ENCODE measurements around the gene PHKG2.
A peak's percentile ranks its signal among the peaks of the same experiment; 100 is the strongest.
"Not testable (repeated sequence)": the region's sequence is repeated elsewhere in the genome, so short reads cannot be mapped to it uniquely, and the experiment has no call there.

The PHKG2 gene
- 29.6 reads per million, percentile 56 among the genes with 10 or more reads in this experiment for total RNA-seq

DNA sequence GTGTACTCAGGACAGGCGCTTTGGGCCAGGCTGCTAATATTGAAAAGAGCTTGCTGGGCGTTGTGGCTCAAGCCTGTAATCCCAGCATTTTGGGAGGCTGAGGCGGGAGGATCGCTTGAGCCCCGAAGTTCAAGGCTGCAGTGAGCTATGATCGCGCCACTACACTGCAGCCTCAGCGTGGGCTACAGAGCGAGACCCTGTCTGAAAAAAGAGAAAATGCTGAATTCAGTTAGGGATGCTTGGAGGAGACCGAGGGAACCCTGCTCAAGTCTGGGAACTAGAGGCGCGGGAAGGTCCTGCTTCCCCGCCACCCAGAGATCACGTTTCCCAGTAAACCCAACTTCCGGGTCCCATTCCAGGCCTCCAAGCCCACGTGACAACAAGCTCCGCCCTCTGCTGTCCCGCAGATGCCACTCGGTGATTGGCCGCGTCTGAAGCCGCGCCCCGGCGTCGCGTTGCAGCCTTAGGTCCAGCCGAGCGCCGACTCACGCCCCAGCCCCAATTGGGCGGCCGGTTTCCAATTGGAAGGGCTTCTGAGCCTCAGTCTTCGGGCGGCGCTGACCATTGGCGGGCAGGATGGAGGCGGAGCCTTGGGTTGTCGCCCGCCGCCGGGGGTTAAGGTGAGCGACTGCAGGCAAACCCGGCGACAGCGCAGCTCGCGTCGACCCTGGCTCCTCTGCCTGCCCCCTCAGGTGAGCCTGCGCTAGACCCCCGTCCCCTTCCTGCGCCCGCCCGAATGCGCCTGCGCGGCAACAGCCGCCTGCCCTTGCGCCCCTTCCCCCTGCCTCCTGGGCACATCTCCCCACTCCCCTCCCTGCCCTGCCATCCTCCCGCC is at the start of gene PHKG2:
Gene PHKG2 (plus strand): TSS at position 627 of the 835 bp plus-strand sequence. CDS start 396 bp downstream, outside the sequence.
- DNase-seq = peak; percentile 95

DNA sequence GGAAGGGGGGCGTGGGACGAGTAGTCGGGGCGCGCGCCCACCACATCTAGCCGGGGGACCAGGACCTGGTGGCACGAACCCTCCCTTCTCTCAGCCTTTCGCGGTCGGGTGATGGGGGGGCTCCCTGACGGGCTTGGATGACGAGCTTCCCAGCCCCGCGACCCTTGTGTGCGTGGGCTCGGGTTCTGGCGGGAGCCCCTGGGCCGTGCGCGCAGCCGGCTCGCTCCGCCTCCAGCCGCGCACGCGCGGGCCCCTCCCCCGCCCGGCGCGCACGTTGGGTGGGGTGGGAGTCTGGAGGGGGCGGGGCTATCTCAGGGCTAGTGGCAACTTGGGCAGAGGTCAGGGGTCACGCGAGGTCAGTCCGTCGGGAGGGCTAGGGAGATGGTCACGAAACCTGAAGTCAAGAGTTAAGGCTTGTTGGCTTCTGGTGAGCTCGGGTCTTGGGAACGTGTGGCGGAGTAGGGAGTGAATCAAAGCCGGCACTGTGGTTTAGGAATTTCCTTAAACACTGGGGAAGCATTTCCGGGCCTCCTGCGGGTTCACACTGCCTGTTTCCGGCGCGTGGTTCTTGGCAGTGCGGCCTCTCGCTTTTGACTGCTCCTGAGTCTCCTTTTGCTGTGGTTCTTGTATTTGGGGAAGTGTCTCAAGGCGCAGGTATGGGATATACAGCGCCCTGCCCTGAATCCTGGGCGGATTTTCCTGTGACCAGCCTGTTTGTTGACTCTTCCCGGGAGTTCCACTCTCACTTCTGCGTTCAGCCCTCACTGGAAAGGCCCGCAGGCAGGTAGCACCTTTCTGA is 49.2 kb upstream of the PHKG2 start, which contains the start of gene SRCAP:
Gene SRCAP (plus strand): TSS at position 356 of the 799 bp plus-strand sequence. CDS start 1,654 bp downstream, outside the sequence.
- peak; percentile 65 for DNase-seq

GRCh38 chr16:30699615-30700099 is 48.6 kb upstream of the PHKG2 start:
- DNase-seq = no peak

GRCh38 chr16:30700491-30700890 is 47.7 kb upstream of the PHKG2 start:
- DNase-seq = no peak

DNA sequence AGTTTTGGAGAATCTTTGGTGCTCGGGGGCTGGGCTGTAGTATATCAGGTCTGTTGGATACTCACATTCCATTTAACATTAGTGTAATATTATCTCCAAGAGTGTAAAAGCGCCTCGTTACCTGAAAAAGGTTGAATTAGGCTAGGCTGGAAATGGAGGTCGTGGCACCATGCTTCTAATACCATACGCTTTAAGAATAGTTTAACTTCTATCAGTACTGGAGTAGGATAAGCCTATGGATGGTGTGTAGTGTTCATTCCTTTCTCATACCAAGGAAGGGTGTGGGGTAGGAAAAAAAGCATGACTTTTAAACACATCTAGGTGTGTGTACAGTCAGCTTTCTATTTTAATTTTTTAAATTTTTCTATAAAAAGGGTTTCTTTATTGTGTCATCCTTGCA is 47.3 kb upstream of the PHKG2 start:
- DNase-seq = no peak

- not testable (repeated sequence) for DNase-seq
Observed at GRCh38 chr16:30703071-30703470, 45.2 kb upstream of the PHKG2 start.

DNA sequence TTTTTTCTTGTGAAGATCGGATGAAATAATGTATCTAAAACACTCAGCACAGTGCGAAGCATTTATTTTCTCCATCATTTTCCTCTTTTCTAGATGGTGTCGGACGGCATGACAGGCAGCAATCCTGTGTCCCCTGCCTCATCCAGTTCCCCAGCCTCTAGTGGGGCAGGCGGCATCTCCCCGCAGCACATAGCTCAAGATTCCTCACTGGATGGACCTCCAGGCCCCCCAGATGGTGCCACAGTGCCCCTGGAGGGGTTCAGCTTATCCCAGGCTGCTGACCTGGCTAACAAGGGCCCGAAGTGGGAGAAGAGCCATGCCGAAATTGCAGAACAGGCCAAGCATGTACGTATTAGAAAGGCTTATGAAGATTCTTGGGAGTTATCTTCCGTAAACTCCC is 44.3 kb upstream of the PHKG2 start:
- no peak for DNase-seq

GRCh38 chr16:30706046-30706445 is 42.2 kb upstream of the PHKG2 start:
- DNase-seq = no peak

DNA sequence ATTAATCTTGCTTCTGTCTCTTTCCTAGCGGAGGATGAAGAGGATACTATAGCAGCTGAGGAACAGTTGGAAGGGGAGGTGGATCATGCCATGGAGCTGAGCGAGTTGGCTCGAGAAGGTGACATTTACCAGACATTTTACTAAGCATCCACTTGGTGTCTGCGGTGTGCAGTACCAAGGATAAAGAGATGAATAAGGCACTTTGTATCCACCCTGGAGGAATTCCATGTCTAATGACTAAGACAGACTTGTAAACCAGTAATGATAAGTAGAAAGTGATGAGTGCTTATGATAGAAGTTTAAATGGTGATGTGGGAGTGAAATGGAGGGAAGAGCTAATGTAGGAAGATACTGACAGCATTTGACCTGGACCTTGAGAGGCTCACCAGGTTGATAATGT is 37.3 kb upstream of the PHKG2 start:
- no peak for DNase-seq

DNA sequence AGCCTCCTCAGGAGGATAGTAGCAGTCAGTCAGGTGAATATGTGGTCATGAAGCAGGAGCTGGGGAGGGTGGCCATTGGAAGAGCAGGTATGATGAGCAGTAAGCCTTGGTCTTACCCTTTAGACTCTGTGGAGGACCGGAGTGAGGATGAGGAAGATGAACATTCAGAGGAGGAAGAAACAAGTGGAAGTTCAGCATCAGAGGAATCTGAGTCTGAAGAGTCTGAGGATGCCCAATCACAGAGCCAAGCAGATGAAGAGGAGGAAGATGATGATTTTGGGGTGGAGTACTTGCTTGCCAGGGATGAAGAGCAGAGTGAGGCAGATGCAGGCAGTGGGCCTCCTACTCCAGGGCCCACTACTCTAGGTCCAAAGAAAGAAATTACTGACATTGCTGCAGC is 36.5 kb upstream of the PHKG2 start:
- DNase-seq = no peak

- DNase-seq = peak; percentile 33
Observed at GRCh38 chr16:30715750-30716445, 32.3 kb upstream of the PHKG2 start.

DNA sequence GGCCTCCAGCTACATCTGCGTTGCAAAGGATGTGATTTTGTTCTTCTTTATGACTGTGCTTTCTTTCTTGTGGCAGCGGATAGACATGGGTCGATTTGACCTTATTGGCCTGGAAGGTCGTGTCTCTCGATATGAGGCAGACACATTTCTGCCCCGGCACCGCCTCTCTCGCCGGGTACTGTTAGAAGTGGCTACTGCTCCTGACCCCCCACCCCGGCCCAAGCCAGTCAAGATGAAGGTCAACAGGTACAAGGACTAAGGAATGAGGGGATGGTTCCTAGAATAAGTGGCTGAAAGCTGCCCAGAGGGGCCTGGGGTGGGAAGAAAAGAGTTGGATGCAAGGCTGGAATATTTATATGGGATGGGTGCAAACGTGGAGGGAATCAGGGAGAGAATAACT is 28.1 kb upstream of the PHKG2 start:
- DNase-seq = no peak

DNA sequence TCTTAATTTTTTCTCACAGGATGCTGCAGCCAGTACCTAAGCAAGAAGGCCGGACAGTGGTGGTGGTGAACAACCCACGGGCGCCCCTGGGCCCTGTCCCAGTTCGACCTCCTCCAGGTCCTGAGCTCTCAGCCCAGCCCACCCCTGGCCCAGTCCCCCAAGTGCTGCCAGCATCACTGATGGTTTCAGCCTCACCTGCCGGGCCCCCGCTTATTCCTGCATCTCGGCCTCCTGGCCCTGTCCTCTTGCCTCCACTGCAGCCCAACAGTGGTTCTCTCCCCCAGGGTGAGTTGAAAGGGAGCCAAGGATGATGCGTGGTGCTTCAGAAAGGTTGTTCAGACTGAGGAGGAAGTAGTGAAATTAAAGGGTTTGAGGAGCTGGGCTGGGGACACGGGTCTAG is 27.5 kb upstream of the PHKG2 start:
- no peak for DNase-seq

DNA sequence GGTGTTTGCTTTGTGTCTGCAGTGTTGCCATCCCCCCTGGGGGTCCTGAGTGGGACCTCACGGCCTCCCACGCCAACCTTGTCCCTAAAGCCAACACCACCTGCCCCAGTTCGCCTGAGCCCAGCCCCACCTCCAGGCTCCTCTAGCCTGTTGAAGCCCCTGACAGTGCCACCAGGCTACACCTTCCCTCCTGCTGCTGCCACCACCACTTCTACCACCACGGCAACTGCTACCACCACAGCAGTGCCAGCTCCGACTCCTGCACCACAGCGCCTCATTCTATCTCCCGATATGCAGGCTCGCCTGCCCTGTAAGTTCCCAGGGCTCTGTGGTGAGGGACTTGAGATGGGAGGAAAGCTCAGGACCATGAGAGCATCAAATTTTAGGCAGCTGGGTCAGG is 27.1 kb upstream of the PHKG2 start:
- DNase-seq = no peak

DNA sequence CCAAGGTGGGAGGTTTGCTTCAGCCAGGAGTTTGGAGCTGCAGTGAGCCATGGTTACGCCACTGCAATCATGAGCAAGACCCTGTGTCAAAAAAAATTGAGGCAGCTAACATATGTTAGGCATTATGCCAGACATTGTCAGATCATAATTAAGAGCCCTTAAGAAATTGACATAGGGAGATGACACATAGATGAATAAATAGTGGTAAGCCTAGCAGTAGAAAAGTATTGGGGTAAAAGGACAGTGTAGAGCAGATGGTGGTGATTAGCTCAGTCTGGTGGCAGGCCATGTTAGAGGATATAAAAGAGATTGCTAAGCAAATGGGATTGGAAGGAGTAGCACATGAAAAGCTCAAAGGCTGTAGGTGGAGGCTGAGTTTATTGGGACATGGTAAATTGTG is 26.6 kb upstream of the PHKG2 start:
- DNase-seq = no peak

GRCh38 chr16:30722443-30722842 is 25.8 kb upstream of the PHKG2 start:
- DNase-seq = no peak

GRCh38 chr16:30722916-30723315 is 25.3 kb upstream of the PHKG2 start:
- DNase-seq = no peak

DNA sequence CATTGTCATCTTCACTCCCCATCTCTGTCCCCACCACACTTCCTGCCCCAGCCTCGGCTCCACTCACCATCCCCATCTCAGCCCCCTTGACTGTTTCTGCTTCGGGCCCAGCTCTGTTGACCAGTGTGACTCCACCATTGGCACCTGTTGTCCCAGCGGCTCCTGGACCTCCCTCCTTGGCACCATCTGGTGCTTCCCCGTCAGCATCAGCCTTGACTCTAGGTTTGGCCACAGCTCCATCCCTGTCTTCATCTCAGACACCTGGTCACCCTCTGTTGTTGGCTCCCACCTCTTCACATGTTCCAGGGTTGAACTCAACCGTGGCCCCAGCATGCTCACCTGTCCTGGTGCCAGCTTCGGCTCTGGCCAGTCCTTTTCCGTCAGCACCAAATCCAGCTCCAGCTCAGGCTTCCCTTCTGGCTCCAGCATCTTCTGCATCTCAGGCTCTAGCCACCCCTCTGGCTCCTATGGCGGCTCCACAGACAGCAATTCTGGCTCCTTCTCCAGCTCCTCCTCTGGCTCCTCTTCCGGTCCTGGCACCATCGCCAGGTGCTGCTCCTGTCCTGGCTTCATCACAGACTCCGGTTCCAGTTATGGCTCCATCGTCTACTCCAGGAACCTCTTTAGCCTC is 24.4 kb upstream of the PHKG2 start:
- no peak for DNase-seq

DNA sequence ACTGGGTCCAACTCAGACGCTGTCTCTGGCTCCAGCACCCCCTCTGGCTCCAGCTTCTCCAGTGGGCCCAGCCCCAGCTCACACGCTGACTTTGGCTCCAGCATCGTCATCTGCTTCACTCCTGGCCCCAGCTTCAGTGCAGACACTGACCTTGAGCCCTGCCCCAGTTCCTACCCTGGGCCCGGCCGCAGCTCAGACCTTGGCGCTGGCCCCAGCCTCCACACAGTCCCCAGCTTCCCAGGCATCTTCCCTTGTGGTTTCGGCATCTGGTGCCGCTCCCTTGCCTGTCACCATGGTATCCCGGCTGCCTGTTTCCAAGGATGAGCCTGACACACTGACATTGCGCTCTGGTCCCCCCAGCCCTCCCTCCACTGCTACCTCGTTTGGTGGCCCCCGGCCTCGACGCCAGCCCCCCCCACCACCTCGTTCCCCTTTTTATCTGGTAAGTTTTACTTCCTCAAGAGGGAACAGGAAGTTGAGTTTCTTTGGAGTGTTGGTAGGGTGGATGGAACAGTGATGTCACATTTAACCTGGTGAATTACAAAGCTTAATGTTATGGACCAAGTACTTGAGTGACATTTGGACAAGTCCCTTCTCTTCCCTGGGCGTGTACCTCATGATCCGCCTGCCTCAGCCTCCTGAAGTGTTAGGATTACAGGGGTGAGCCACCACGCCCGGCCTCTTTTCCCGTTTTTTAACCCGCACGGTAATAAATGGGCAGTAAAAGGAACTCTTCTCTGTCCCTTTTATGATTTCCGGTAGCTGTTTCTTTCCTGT is 23.4 kb upstream of the PHKG2 start:
- DNase-seq = no peak

DNA sequence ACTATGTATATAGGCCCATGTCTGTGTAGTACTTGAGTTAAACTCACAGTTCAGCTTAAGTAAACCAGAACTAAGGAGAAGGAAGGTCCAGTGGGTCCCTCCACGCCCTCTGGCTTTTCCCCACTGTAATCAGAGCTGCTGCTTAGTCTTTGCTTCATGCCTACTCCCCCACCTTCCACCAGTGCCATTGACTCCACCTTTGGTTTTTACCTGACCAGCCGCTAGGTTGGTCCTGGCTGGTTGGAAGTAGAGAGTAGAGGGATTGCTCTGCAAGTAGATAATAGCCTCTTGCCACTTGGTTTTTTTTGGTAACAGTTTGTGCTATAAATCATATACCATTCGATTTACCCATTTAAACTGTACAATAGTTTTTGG is 22.8 kb upstream of the PHKG2 start:
- no peak for DNase-seq

GRCh38 chr16:30728321-30728720 is 19.9 kb upstream of the PHKG2 start:
- no peak for DNase-seq

Data from effector CD4-positive, alpha-beta T cell (primary cell).